HG03432 (cell line): ENCODE data around the gene HMGCS2.
"Not testable (repeated sequence)": the region's sequence is repeated elsewhere in the genome, so short reads cannot be mapped to it uniquely, and the experiment has no call there.

Experiments
- ATAC-seq: cut with Tn5 transposase; IDR thresholded peaks from one replicate; pipeline ENCODE4 v1.9.1; 2021; ENCODE audit warnings: mild to moderate bottlenecking, moderate library complexity; ENCODE audit not compliant: unreplicated experiment

The HMGCS2 gene

GRCh38 chr1:119790451-119791198 lies 21.9 kb upstream of the HMGCS2 start:
- no peak for ATAC-seq

GRCh38 chr1:119787776-119788175 lies 19.1 kb upstream of the HMGCS2 start:
- no peak for ATAC-seq

DNA sequence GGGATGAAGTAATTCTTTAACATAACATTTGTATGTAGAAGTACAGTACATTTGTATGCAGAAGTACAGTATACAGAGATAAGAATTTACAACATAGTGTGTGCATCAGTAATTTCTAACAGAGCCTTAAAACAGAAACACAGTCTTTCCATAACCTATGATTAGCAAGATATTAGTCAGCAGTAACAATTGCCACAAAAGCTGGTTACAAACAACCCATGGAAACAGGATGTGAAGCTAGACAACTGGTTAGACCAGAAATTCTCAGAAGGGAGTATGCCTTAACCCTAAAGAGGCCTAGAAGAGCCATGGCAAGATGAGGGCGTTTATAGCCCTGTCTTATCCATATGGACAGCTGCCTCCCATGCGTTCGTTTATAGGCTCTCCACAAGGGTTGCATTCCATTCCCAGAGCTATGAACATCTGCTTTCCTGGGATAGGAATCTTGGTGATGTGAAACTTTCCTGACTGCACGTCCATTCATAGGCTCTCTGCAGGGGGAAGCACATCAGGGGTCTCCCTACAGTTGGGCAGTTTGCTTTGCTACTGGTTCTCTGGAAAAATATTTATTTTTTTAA lies 17.9 kb upstream of the HMGCS2 start:
- ATAC-seq, result not testable (repeated sequence)

- not testable (repeated sequence) for ATAC-seq
Measured at GRCh38 chr1:119786046-119786445, 17.3 kb upstream of the HMGCS2 start.

DNA sequence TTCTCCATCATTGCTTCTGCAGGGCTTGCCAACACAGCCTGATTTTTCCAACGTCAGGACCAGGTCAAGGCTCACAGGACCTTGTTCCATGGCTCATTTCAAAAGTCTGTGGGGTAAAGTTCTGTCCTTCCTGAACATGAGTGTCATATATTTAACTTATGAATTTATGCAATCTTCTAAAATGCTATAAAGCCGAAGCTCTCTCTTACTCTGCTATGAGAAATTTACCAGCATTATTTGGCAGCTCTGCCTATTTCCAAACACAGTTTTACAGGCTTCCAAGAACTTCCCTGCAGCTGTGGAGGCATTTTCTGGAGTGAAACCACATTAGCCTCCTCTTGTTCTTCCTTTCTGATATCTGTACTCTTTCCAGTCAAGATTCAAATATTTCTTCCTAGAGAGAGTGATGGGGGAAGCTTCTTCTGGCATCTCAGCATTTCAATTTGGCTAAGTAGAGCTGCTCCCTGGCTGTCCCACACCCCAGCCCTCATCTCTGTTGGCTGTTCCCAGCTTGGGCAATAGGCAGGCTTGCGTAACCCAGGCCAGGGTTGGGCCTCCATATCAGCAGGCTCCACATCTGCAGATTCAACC lies 15.6 kb upstream of the HMGCS2 start:
- ATAC-seq, result no peak

GRCh38 chr1:119783354-119784185 lies 14.9 kb upstream of the HMGCS2 start:
- no peak for ATAC-seq

DNA sequence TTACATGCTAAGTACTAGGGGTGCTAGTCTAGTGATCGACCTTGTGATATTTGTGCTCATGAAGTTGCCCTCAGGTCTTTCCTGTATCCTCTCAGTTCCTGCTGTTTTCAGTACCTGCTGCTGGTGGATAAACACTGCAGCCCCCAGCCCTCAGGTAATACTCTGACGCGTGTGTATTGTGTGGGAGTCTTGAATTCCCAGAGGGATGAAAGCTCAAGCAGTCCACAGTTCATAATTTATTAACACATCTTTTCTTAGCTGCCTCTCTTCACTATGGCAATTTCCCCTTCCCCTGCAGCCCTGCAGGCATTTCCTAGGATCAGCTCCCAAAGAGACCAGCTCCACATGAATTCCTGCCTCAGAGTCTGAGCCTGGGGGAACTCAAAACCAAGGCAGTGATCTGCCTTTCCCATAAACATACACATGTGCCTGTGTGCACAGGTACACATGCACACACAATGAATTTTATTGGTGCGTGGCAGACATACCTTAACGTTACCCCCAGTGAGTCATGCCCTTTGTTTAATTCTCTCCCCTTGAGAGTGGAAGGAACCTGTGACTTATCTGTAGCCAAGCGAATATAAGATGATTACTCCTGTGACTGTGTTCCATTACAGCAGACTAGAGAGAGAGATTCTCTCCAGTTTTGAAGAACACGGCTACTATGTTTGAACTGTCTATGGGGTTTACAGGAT lies 14.1 kb upstream of the HMGCS2 start:
- ATAC-seq, result no peak

GRCh38 chr1:119781434-119782210 lies 12.9 kb upstream of the HMGCS2 start:
- no peak for ATAC-seq

DNA sequence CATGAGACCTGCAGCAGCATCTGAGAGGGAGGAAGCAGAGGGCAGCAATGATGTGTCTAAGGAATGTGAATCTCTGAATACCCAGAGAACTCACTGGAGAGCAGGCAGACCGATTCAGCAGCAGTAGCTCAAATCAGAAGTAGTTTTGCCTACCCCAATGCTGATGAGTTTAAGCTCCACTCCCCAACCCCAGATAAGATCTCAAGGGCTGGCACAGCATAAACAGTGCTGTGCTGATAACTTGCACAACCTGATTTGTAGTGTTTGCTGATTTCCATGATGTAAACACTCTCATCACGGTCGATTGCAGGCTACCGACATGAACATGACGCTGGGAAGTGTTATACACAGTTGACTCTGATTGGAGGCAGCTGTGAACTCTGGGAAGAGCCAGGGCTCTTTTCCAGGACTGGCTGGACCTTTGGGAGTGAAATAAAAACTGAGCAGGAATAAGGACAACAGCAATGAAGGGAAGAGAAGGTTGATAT lies 11.2 kb upstream of the HMGCS2 start:
- no peak for ATAC-seq

DNA sequence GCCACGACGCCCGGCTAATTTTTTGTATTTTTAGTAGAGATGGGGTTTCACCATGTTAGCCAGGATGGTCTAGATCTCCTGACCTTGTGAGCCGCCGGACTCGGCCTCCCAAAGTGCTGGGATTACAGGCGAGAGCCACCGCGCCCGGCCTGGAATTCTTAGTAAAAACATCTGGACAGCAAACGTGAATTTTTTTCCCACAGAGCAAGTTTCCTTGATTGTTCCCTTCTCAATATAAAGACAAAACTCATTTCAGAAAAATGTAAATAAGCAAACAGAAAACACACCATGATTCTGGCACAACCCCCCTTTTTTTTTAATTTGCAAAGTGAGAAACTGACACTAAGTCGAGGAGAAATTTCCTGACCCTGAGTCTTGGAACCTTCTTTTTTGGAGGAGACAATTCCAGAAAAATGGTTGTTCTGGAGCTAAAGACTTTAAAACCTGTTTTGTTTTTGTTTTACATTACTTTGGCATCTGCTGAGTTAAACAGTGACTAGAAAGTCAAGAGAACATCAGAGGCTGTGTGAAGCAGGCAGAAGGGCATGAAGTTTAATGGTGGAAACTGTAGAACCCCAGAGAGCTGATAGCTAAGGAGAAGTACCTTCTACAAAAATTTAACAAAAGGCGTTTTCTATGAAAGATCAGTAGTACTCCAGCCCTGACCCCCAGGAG lies 10.3 kb upstream of the HMGCS2 start:
- no peak for ATAC-seq

- no peak for ATAC-seq
Measured at GRCh38 chr1:119778359-119778758, 9.7 kb upstream of the HMGCS2 start.

DNA sequence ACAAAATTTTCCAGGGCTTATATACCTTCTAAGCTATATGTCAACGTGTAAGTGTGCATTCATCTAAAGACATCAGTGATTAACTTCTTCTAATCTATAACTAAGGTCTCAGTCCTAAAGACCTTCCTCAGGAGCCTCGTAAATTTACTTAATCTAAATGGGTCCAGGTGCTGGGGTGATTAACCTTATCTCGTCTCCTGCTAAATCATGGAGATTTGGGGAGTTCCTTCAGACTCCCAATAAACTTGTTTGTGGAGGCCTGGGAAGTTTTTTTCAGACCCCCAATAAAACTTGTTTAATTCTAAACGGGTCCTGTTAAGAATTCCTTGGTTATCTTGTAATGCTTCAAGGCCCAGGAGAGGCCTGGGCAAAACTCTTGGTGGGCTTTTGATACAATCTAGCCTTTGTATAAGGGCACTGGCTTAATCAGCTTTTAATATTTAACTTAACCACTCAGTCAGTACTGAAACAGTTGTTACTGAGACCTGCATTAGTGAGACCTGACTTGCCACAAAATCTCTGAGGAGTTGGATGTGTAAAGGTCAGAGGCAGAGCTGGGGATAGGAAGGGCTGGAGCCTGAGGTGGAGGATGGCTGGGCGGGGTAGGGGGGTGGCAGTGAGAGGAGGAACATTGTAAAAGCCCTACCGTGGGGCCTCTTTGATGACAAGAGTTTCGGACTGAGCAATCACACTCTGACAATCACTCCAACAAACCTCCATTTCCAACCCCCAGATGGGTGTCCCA lies 6.2 kb upstream of the HMGCS2 start:
- no peak for ATAC-seq

DNA sequence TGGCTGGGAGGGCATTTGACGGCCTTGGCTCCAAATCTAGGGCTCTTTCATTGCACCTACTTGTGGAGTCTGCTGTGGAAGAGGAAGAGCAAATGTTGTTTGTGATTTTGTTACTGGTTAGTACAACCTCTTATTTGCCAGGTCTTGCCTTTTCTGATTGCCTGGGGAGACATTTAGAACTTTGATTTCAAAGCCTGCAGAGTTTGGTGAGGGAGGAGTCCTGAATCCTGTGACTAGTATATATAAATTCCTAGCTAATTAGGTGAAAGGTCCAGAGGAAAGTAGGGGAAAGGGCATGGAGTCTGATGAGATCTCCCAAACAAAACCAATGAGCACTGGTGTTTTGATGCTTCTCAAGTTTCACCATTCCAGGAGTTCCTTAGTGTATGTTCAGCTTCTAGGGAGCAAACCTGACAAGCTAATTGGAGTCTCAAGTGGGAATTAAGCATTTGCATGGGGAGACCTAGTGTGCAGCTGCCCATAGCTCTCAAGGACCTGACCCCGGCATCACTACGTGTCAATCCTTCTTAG lies 5.1 kb upstream of the HMGCS2 start:
- ATAC-seq, result no peak

DNA sequence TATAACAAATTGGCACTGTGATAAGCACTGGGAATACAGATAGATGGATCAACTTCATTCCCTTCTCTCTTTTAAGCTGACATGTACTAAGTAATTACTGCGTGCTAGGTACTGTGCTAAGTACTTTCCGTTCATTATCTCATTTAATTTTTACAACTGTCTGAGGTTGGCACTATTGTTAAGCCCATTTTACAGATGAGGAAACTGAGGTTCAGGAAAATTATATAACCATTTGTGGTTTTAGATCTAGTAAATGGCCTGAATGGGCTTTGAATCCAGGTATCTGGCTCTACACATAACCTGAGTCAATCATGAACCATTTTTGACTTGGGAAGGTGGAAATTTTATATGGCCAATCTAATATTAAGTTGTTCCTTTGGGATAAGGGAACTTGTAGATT lies 3.6 kb upstream of the HMGCS2 start:
- no peak for ATAC-seq

- no peak for ATAC-seq
Measured at GRCh38 chr1:119771770-119772169, 3.1 kb upstream of the HMGCS2 start.

DNA sequence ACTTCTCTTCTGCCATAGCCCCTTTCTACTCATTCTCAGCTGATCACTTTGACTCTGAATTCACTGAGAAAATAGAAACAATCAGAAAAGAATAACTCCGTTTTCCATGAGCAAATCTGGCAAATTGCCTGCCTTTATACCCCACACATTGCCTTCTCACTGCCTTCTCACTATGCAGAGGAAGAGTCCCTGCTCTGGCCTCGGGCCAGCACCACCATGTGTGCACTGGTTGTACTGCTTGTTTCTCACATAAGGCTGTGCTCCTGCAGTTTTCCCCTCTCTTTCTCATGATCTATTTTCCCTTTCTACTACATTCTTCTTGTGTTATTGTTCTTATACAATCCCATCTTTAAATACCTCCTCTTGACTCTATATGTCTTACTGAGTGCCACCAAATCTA lies 2.3 kb upstream of the HMGCS2 start:
- ATAC-seq, result no peak

- ATAC-seq, result no peak
Measured at GRCh38 chr1:119767486-119767885, 1.2 kb downstream of the HMGCS2 start.

GRCh38 chr1:119766374-119766794 lies 2.3 kb downstream of the HMGCS2 start:
- ATAC-seq, result no peak
